H9 (cell line): ENCODE data around the gene PHF12. TPM values are rescaled to one million over a fixed set of nuclear protein-coding genes. Genes with fewer than 3 reads are reported as not detected.

Experiments
- DNase-seq: peaks from one replicate; pipeline ENCODE4 v3.0.0-alpha.2; 2017
- H2AFZ ChIP-seq: one replicate; pipeline ENCODE4 v1.6.1; 2013; ENCODE audit warnings: mild to moderate bottlenecking, low read length, control low read depth, moderate library complexity
- H2AK5ac ChIP-seq: 2 replicates; pipeline ENCODE4 v1.6.1; 2013; ENCODE audit warnings: low read length, control low read depth, mixed read lengths; ENCODE audit not compliant: insufficient read length
- H2BK120ac ChIP-seq: one replicate; pipeline ENCODE4 v1.6.1; 2013; ENCODE audit warnings: low read depth, mild to moderate bottlenecking, low read length, control low read depth, inconsistent platforms; ENCODE audit not compliant: poor library complexity, severe bottlenecking
- H2BK12ac ChIP-seq: 2 replicates; pipeline ENCODE4 v1.6.1; 2013; ENCODE audit warnings: low read length, control low read depth, mixed read lengths, low read depth; ENCODE audit not compliant: insufficient read length
- H2BK15ac ChIP-seq: 2 replicates; pipeline ENCODE4 v1.6.1; 2013; ENCODE audit warnings: low read depth, low read length, control low read depth
- H2BK20ac ChIP-seq: one replicate; pipeline ENCODE4 v1.6.1; 2013; ENCODE audit warnings: low read depth, mild to moderate bottlenecking, low read length, control low read depth, inconsistent platforms; ENCODE audit not compliant: poor library complexity, severe bottlenecking
- H2BK5ac ChIP-seq: 2 replicates; pipeline ENCODE4 v1.6.1; 2013; ENCODE audit warnings: low read length, control low read depth, mixed read lengths; ENCODE audit not compliant: insufficient read length
- H3K14ac ChIP-seq: 2 replicates; pipeline ENCODE4 v1.6.1; 2013; ENCODE audit warnings: low read length, control low read depth; ENCODE audit not compliant: insufficient read depth
- H3K18ac ChIP-seq: 2 replicates; pipeline ENCODE4 v1.6.1; 2013; ENCODE audit warnings: low read depth, mild to moderate bottlenecking, mixed read lengths, low read length, control low read depth; ENCODE audit not compliant: insufficient read length
- H3K23ac ChIP-seq: 2 replicates; pipeline ENCODE4 v1.6.1; 2013; ENCODE audit warnings: low read length, control low read depth, mixed read lengths, low read depth; ENCODE audit not compliant: insufficient read length
- H3K23me2 ChIP-seq: 2 replicates; pipeline ENCODE4 v1.6.1; 2013; ENCODE audit warnings: low read depth, mild to moderate bottlenecking, mixed read lengths, low read length, control low read depth; ENCODE audit not compliant: insufficient read length, poor library complexity, severe bottlenecking
- H3K27ac ChIP-seq: 2 replicates; pipeline ENCODE4 v1.5.1; 2013; ENCODE audit warnings: low read length, control low read depth, mixed read lengths, low read depth; ENCODE audit not compliant: insufficient read length
- H3K27me3 ChIP-seq: 2 replicates; pipeline ENCODE4 v1.6.1; 2013; ENCODE audit warnings: low read length, control low read depth, inconsistent platforms; ENCODE audit not compliant: insufficient read depth
- H3K4ac ChIP-seq: 2 replicates; pipeline ENCODE4 v1.6.1; 2013; ENCODE audit warnings: low read depth, mild to moderate bottlenecking, control low read depth, inconsistent platforms, low read length, moderate library complexity
- H3K4me1 ChIP-seq: 2 replicates; pipeline ENCODE4 v1.6.1; 2013; ENCODE audit warnings: low read length, control low read depth, inconsistent platforms; ENCODE audit not compliant: insufficient read depth
- H3K4me2 ChIP-seq: 2 replicates; pipeline ENCODE4 v1.6.1; 2013; ENCODE audit warnings: low read length, control low read depth, mixed read lengths; ENCODE audit not compliant: insufficient read length, insufficient read depth
- H3K56ac ChIP-seq: 2 replicates; pipeline ENCODE4 v1.6.1; 2013; ENCODE audit warnings: low read depth, mild to moderate bottlenecking, mixed read lengths, low read length, control low read depth; ENCODE audit not compliant: insufficient read length
- H3K79me1 ChIP-seq: 2 replicates; pipeline ENCODE4 v1.6.1; 2013; ENCODE audit warnings: low read depth, mild to moderate bottlenecking, moderate library complexity, low read length, control low read depth, inconsistent platforms; ENCODE audit not compliant: insufficient read depth, poor library complexity, severe bottlenecking
- H3K79me2 ChIP-seq: 2 replicates; pipeline ENCODE4 v1.6.1; 2013; ENCODE audit warnings: low read length, control low read depth, inconsistent platforms; ENCODE audit not compliant: insufficient read depth
- H3K9ac ChIP-seq: 2 replicates; pipeline ENCODE4 v1.6.1; 2013; ENCODE audit warnings: low read length, control low read depth, mixed read lengths; ENCODE audit not compliant: insufficient read length; ENCODE audit errors: extremely low read depth
- H3K9me3 ChIP-seq: one replicate; pipeline ENCODE4 v1.6.1; 2013; ENCODE audit warnings: low read depth, low read length, inconsistent platforms; ENCODE audit not compliant: control insufficient read depth
- H3T11ph ChIP-seq: one replicate; pipeline ENCODE4 v1.6.1; 2013; ENCODE audit warnings: mild to moderate bottlenecking, low read length, control low read depth, inconsistent platforms
- H4K20me1 ChIP-seq: one replicate; pipeline ENCODE4 v1.6.1; 2013; ENCODE audit not compliant: control insufficient read depth, insufficient read length, insufficient read depth
- H4K5ac ChIP-seq: 2 replicates; pipeline ENCODE4 v1.6.1; 2013; ENCODE audit warnings: low read depth, mild to moderate bottlenecking, mixed read lengths, low read length, control low read depth; ENCODE audit not compliant: insufficient read length
- H4K8ac ChIP-seq: replicated peaks from 2 replicates; pipeline ENCODE4 v1.6.1; 2013; ENCODE audit warnings: low read length, control low read depth, mixed read lengths, low read depth; ENCODE audit not compliant: insufficient read length
- H4K91ac ChIP-seq: 2 replicates; pipeline ENCODE4 v1.6.1; 2013; ENCODE audit warnings: low read depth, mild to moderate bottlenecking, moderate library complexity, mixed read lengths, low read length, control low read depth; ENCODE audit not compliant: insufficient read length
- H3K27ac Mint-ChIP-seq, 3 experiments: 2 replicates in 2 of 3; 3 replicates in 1 of 3; pipeline ENCODE4 v1.8.0; 2020 to 2021; ENCODE audit warnings: mixed read lengths in 3 of 3, mild to moderate bottlenecking in 1 of 3, moderate library complexity in 1 of 3
- H3K27me3 Mint-ChIP-seq: 2 replicates; pipeline ENCODE4 v1.8.0; 2021; ENCODE audit warnings: low read depth, mild to moderate bottlenecking, moderate library complexity, mixed read lengths
- H3K36me3 Mint-ChIP-seq, 3 experiments: 2 replicates in 2 of 3; 3 replicates in 1 of 3; pipeline ENCODE4 v1.8.0; 2020 to 2021; ENCODE audit warnings: low read depth in 3 of 3, mixed read lengths in 3 of 3; ENCODE audit not compliant: insufficient read depth in 1 of 3
- H3K4me1 Mint-ChIP-seq, 2 experiments: 2 replicates each; pipeline ENCODE4 v1.8.0; 2020; ENCODE audit warnings: mixed read lengths in 2 of 2
- H3K4me3 Mint-ChIP-seq, 2 experiments: 2 replicates in 1 of 2; 3 replicates in 1 of 2; pipeline ENCODE4 v1.8.0; 2020 to 2021; ENCODE audit warnings: mild to moderate bottlenecking in 2 of 2, mixed read lengths in 2 of 2, moderate library complexity in 1 of 2
- H3K9me3 Mint-ChIP-seq, 2 experiments: 2 replicates in 1 of 2; 3 replicates in 1 of 2; pipeline ENCODE4 v1.8.0; 2020; ENCODE audit warnings: mild to moderate bottlenecking in 2 of 2, mixed read lengths in 2 of 2, moderate library complexity in 1 of 2
- CTCF ChIP-seq: fragments of 200-600 bp; sonication (generic); conservative IDR thresholded peaks from 3 replicates; pipeline ENCODE4 v1.8.0; 2021; ENCODE audit warnings: antibody characterized with exemption, mild to moderate bottlenecking
- WGBS: extraction: QIAGEN DNeasy Blood & Tissue Kit; methylation state at CpG from one replicate; pipeline ENCODE4 v1.1.7; 2013; ENCODE audit warnings: missing lambda C conversion rate, low lambda C conversion rate, mixed read lengths; ENCODE audit not compliant: insufficient read length; ENCODE audit errors: extremely low coverage; 5-methylcytosine and 5-hydroxymethylcytosine counted together
- total RNA-seq: library from RNA; stranded (reverse); gene quantifications from 2 replicates; pipeline ENCODE4 v1.2.1, GENCODE V29; 2021

Gene PHF12
- total RNA-seq, 1 experiment from 2014 or later: 62.1 TPM

GRCh38 chr17:28953444-28954118 is 2.3 kb upstream of the PHF12 start:
- Histone ChIP-seq H3K79me1 (no peaks in the 10 kb centered on the region), H2AFZ (no peak overlapping the region), H3K79me2 (peaks cover 13% of the 10 kb centered on the region), H3K27ac (no peak overlapping the region), H3K4me1 (peaks cover 9% of the 10 kb centered on the region; the same call in 1 of the 2 replicates), H2BK15ac (no peak overlapping the region), H4K20me1 (no peaks in the 10 kb centered on the region), H3K4me2 (no peak overlapping the region), H3K23ac (no peak overlapping the region), H2AK5ac (no peak overlapping the region), H3K9me3 (no peaks in the 10 kb centered on the region), H4K5ac (no peak overlapping the region), H2BK20ac (no peak overlapping the region), H2BK120ac (no peak overlapping the region), H4K8ac (no peak overlapping the region), H3K27me3 (no peaks in the 10 kb centered on the region), H3T11ph (no peak overlapping the region), H3K18ac (no peak overlapping the region), H3K9ac (no peak overlapping the region), H3K23me2 (peaks cover 10% of the 10 kb centered on the region), H3K14ac (no peak overlapping the region), H2BK5ac (no peak overlapping the region), H4K91ac (no peak overlapping the region), H3K4ac (no peak overlapping the region), H3K56ac (no peak overlapping the region), H2BK12ac (no peak overlapping the region)
- peak; percentile 96 for DNase-seq
- Mint-ChIP-seq H3K4me1 (peaks cover 13 to 17% of the 10 kb centered on the region in 2 experiments), H3K4me3 (peak overlapping the region in 1 of 2 experiments; percentile 59; a peak in 2 of 5 replicates), H3K27ac (no peak overlapping the region), H3K9me3 (no peaks in the 10 kb centered on the region), H3K27me3 (no peaks in the 10 kb centered on the region; the same call in 1 of the 2 replicates), H3K36me3 (peaks cover 0 to 9% (median 5%) of the 10 kb centered on the region in 3 experiments; a peak in 4 of 7 replicates)
- no CpG with 5 or more reads among the region's 5 CpGs for WGBS
- TF ChIP-seq CTCF: peak; percentile 92
